GM12891 (cell line): ENCODE results near the gene PRLH.
A peak's percentile ranks its signal among the peaks of the same experiment; 100 is the strongest.

Experiments
- DNase-seq: peaks from one replicate; pipeline ENCODE4 v3.0.0; 2011; ENCODE audit warnings: low spot score; ENCODE audit not compliant: insufficient read length
- FAIRE-seq: peaks from 2 replicates; lab custom pipeline; 2011; peaks lifted over from hg19 to GRCh38; lab: Jason Lieb, UNC
- PAX5 ChIP-seq: IDR thresholded peaks from 2 replicates; pipeline ENCODE4 v1.6.1; 2011; ENCODE audit warnings: low read length, moderate library complexity, mild to moderate bottlenecking; ENCODE audit not compliant: insufficient read depth, severe bottlenecking
- POLR2A ChIP-seq: IDR thresholded peaks from 2 replicates; pipeline ENCODE4 v1.6.1; 2011; ENCODE audit warnings: low read depth, low read length, control low read depth
- POLR2AphosphoS5 ChIP-seq: IDR thresholded peaks from 2 replicates; pipeline ENCODE4 v1.6.1; 2011; ENCODE audit warnings: low read depth, low read length, control low read depth
- POU2F2 ChIP-seq: IDR thresholded peaks from 2 replicates; pipeline ENCODE4 v1.6.1; 2011; ENCODE audit warnings: low read depth, mild to moderate bottlenecking, control low read depth, low read length, moderate library complexity
- SPI1 ChIP-seq: IDR thresholded peaks from 2 replicates; pipeline ENCODE4 v1.6.1; 2011; ENCODE audit warnings: low read depth, low read length, control low read depth
- TAF1 ChIP-seq: IDR thresholded peaks from 2 replicates; pipeline ENCODE4 v1.6.1; 2011; ENCODE audit warnings: low read depth, low read length, control low read depth

Gene PRLH

DNA sequence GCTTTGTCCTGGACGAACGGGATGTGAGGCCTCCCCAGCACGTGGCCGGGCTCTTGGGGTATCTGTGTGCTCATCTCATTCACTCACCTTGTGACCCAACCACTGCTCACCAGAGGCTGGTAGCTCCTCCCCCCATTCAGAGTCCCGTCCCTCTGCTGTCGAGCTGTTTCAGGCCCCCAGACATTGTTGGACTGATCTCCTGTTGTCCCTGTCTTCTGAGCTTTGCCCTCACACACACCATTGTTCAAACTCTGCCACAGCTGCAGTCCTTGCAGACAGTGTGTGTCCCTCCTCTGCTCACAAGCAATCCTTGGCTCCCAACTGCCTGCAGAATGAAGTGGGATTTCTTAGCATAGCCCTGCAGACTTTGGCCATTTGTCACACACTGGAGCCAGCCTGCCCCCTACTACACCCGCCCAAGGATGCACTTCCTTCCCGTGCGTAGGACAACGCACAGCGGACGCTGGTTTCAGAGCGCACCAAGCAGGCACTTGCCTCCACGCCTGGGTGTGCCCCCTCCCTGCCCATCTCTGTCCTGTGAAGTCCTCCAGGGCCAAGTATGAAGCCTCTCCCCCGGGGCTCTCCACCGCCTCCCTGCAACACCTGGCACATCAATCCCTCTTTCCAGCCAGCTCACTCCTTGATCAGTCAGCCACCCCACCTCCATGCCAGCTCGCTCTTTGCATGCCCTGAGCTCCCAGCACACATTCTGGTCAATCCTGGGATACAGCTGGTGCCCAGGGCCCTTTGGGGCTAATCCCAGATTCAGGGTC, 16.5 kb upstream of the PRLH start:
- TF ChIP-seq PAX5, result no peak
- no peak for TF ChIP-seq POLR2AphosphoS5
- TF ChIP-seq SPI1, result no peak
- no peak for TF ChIP-seq POU2F2
- TF ChIP-seq POLR2A, result no peak
- no peak for TF ChIP-seq TAF1
- no peak for DNase-seq
- no peak for FAIRE-seq

DNA sequence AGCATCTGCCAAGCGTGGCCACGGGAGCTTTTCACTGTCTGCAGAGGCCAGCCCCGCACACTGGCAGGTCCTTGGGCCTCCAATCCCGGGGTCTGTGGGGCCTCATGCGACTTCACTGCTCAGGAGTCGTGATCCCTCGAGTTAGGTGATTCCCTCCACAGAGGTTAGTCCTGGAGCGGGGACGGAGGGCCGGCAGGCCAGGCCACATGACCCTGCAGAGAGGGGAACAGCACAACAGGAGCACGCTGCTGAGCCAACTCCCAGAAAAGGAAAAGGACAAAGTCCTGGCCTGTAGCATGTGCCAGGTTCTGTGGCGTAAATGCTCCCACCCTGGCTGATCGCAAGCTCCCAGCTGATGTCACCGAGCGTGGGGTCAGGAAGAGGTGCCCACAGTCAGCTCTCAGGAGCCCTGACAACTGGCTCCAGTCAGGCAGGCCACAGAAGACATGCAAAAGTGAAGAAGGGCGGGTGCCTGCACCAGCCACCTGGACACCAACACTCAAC, 15.3 kb upstream of the PRLH start:
- DNase-seq (no peak), FAIRE-seq (no peak)
- TF ChIP-seq PAX5 (no peak), TAF1 (no peak), POLR2A (no peak), SPI1 (no peak), POLR2AphosphoS5 (no peak), POU2F2 (no peak)

DNA sequence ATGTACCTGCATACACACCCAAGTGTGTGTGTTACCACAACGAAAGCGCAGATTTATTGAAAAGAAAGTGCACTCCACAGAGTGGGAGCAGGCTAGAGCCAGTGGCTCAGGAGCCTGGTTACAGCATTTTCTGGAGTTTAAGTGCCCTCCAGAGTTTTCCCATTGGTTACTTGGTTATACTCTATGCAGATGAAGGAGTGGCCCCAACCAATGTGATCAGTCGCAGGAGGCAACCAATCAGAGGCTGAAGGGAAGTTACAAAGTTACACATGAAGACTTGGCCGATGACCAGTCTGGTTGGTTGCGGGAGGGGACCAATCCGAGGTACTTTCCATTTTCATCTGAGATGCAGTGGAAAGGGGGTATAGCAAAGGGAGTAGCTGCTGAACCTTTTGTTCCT, 13.5 kb upstream of the PRLH start:
- TF ChIP-seq POLR2A, result no peak
- TF ChIP-seq TAF1, result no peak
- TF ChIP-seq PAX5, result no peak
- TF ChIP-seq SPI1, result no peak
- no peak for DNase-seq
- FAIRE-seq, result no peak

DNA sequence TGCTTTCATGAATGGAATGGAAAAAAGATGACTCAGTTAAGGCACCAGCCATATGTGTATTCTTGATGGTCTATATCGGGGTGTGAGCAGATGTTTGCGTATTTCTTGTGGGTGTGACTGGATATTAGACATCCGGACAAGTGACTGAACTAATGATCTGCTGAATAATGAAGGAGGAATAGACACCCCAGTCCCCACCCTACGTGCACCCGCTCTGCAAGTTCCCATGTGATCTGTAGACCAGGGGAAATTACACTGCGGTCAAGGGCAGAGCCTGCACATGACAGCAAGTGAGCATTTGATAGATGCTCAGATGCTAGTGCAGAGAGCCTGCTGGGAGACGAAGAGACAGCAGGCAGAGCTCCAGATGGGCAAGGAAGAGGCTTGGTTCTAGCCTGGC, 12.4 kb upstream of the PRLH start:
- DNase-seq, result no peak
- TF ChIP-seq SPI1, result no peak
- TF ChIP-seq POLR2A, result no peak
- no peak for TF ChIP-seq POU2F2
- no peak for TF ChIP-seq PAX5
- TF ChIP-seq TAF1, result no peak
- TF ChIP-seq POLR2AphosphoS5, result no peak
- no peak for FAIRE-seq

DNA sequence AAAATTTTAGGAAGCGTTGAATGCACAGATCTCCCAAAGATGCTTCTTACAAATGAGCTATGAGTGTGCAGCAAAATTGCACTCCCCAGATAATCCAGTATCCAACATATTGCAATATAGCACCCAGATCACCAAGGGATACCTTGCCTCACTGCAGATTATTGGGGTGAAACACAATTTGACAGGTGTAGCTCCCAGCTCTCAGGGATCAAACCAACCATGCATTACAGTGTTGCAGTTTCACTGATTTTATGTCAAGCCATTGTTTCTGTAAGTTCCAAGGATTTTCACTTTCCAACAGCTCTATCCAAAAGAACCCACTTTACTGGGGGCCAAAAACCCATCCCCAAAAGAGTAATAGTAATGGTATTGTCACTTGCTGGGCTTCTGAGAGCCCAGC, 10.8 kb upstream of the PRLH start:
- DNase-seq (no peak), FAIRE-seq (no peak)
- no peak for TF ChIP-seq SPI1
- no peak for TF ChIP-seq TAF1
- no peak for TF ChIP-seq PAX5
- no peak for TF ChIP-seq POLR2AphosphoS5
- no peak for TF ChIP-seq POLR2A
- TF ChIP-seq POU2F2, result no peak

DNA sequence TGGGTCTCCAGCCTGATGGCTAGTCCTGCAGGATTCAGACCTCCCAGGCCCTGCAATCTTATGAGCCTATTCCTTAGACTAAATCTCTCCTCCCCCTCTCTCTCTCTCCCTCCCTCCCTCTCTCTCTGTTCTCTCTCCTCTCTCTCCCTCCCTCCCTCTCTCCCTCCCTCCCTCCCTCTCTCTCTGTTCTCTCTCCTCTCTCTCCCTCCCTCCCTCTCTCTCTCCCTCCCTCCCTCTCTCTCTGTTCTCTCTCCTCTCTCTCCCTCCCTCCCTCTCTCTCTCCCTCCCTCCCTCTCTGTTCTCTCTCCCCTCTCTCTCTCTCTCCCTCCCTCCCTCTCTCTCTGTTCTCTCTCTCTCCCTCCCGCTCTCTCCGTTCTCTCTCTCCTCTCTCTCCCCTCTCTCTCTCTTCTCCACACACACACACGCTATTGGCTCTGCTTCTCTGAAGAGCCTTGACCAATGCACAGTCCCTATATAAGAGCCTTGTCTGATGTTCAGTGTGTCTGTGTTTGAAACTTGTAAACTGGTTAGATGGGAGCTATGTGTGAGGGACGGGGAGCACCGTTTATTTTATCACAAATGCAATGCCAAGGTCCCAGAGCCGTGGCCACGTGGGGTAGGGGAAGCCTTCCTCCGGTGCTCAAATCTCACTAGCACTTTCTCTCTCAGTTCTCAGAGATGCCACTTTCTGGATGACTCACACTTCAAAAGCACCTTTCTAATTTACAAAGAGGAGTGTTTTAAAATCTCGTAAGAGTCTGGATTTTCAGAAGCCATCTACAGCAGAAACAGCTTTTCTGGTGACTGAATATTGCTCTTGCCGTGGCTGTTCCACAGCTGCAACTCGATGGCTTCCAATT, 9.4 kb upstream of the PRLH start:
- TF ChIP-seq PAX5, result no peak
- 0 out of 2 replicates have a peak, but pooled peaks have one; percentile 10 for TF ChIP-seq SPI1
- peak; percentile 86 for FAIRE-seq
- peak; percentile 62 for DNase-seq

DNA sequence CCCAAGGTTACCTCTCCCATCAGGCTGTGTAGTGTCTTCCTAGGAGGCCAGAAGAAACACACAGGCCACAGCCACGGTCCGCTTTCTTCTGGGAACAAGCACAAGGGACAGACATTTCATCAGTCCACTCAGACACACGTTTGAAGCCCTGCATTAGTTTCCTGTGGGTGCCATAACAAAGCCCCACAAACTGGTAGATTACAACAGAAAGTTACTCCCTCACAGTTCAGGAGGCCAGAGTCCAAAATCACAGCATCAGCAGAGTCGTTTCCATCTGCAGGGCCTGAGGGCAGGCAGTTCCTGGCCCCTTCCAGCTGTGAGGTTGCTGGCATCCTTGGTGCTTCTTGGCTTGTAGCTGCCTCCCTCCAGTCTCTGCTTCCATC, 8.8 kb upstream of the PRLH start:
- DNase-seq (no peak), FAIRE-seq (peak; percentile 26)
- TF ChIP-seq TAF1 (no peak), PAX5 (no peak), POLR2A (no peak), SPI1 (no peak), POU2F2 (no peak), POLR2AphosphoS5 (no peak)

DNA sequence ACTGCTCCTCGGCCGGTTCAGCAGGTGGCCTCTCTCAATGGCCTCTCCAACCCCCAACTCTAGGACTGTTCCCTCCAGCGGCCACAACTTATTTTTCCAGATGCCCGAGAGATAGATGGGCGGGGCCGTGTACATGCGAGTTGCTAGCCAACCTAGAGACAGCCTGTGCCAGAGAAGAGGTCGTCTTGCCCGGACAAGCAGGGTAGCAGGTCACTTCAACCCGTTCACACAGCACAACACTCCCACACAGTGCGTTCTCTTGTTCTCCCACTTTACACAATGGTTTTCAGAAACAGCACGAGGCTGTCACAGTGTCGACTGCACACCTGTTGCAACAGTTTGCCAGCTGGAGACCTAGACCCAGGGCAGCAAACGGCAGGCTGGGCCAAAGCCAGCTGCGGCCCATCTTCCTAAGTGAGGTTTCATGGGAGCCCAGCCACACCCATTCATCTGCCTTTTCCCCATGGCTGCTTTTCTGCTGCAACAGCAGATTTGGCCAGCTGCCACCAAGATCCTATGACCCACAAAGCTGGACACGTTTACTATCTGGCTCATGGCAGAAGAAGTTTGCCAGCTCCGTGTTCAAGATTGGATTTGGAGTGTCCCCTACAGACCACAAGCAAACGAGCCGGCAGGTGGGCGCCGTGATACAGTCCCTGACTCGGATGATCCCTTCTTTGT, 7.3 kb upstream of the PRLH start:
- TF ChIP-seq POLR2AphosphoS5 (no peak), POLR2A (no peak), TAF1 (no peak), SPI1 (no peak), POU2F2 (no peak), PAX5 (no peak)
- DNase-seq, result no peak
- no peak for FAIRE-seq

DNA sequence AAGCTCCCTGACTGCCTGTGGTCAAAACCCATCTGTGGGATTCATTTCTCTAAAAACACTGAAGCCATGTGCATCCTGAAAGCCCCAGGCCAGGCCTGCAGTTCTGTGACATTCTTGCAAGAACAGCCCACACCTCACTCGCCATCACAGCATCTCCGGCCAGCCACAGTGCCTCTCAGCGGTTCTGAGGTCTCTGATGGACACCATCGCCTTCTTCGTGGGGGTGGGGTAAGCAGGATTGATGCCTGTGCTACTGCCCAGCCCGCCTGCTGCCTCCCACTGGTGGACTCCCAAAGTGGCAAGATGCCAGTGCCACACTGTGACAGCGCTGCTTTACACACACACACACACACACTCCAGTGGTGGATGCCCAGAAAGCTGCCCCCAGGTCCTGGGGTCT, 5.2 kb upstream of the PRLH start:
- TF ChIP-seq POLR2A (no peak), TAF1 (no peak), SPI1 (no peak), POLR2AphosphoS5 (no peak), POU2F2 (no peak), PAX5 (no peak)
- no peak for DNase-seq
- no peak for FAIRE-seq
